Activated CD8-positive, alpha-beta T cell treated with anti-CD3 and anti-CD28 coated beads for 36 hours (primary cell): Measurements from ENCODE around the gene C2orf81. TPM values are rescaled to one million over a fixed set of nuclear protein-coding genes. Genes with fewer than 3 reads are reported as not detected.
"Not testable (repeated sequence)": the region's sequence is repeated elsewhere in the genome, so short reads cannot be mapped to it uniquely, and the experiment has no call there.

Experiments used
- ATAC-seq: fragments of 200-7000 bp; cut with Tn5 transposase; one replicate; pipeline ENCODE4 v1.10.0; 2021; ENCODE audit warnings: mild to moderate bottlenecking, moderate library complexity
- CTCF ChIA-PET: fragments of 350-600 bp; sonication (Branson Sonifier 250); formaldehyde crosslinking; loops from one replicate; lab custom pipeline; 2021; ENCODE audit warnings: antibody characterized with exemption; lab: Charles Lee
- POLR2A ChIA-PET: fragments of 350-600 bp; sonication (Branson Sonifier 250); formaldehyde crosslinking; loops from one replicate; lab custom pipeline; 2021; ENCODE audit warnings: antibody characterized with exemption; lab: Charles Lee
- DNase-seq: peaks from one replicate; pipeline ENCODE4 v3.0.0-alpha.2; 2020
- H3K27ac Mint-ChIP-seq: one replicate; pipeline ENCODE4 v1.8.0; 2021; ENCODE audit warnings: mild to moderate bottlenecking, mixed read lengths
- H3K27me3 Mint-ChIP-seq: one replicate; pipeline ENCODE4 v1.8.0; 2021; ENCODE audit warnings: mixed read lengths
- H3K36me3 Mint-ChIP-seq: one replicate; pipeline ENCODE4 v1.8.0; 2021; ENCODE audit warnings: low read depth, mixed read lengths
- H3K4me1 Mint-ChIP-seq: one replicate; pipeline ENCODE4 v1.8.0; 2021; ENCODE audit warnings: low read depth, mixed read lengths
- H3K4me3 Mint-ChIP-seq: one replicate; pipeline ENCODE4 v1.8.0; 2021; ENCODE audit warnings: mild to moderate bottlenecking, moderate library complexity, mixed read lengths
- H3K9me3 Mint-ChIP-seq: one replicate; pipeline ENCODE4 v1.8.0; 2021; ENCODE audit warnings: mixed read lengths
- intact Hi-C: fragments of 100-400 bp; cut with micrococcal nuclease; formaldehyde crosslinking; loops from one replicate; pipeline ENCODE4 v1.10.0; 2022
- total RNA-seq, 2 experiments: library from RNA; stranded (reverse); gene quantifications; one replicate each; pipeline ENCODE4 v1.2.3, GENCODE V29; 2021
- TF ChIP-seq, protein P1 (sequence below): fragments of 200-600 bp; IDR thresholded peaks from one replicate; pipeline ENCODE4 v1.8.0; 2022; ENCODE audit warnings: antibody characterized with exemption, mild to moderate bottlenecking

The C2orf81 gene
- 1 to 10 TPM; 2.6 to 3.9 TPM for total RNA-seq

DNA sequence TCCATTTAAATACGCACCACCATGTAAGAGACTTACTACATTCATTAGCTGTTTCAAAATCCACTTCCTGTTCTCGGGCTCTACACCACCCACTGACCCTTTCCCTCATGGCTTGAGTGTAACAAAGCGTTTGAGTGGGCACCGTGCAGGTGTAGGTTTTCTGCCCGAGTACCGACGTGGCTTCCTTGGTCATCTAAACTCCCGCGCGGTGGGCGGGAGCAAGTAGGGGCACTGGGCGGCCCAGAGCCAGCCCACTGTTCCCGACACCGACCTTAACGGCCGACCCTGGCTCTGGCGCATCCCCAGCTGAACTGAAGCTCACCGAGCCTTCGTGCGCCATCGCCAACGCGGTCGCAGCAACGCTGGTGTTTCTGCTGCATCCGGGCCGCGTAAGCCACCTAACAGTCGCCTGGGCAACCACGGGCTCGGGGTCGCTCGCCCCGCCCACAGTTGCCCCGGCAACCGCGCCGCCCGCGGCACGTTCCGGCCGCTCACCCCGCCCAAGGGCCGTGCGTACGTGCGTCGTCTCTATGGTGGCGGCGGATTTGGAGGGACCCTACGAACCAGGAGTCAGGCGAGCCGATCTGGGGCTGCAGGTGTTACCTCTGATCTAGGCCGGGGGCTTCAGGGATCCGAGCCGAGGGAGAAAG lies at the start of gene C2orf81, which contains the start of gene WDR54:
Gene C2orf81, minus strand, starts transcription at position 399 of the 650 bp plus-strand sequence. Its CDS starts 59 bp downstream, at position 340.
Gene WDR54, plus strand, starts transcription at position 510 of the 650 bp plus-strand sequence. CDS start 424 bp downstream, outside the sequence.
- Mint-ChIP-seq H3K27me3 (no peaks in the 10 kb centered on the region), H3K4me3 (peak within 1 kb of the TSS; percentile 97), H3K9me3 (no peaks in the 10 kb centered on the region), H3K27ac (peak within 1 kb of the TSS; percentile 97), H3K4me1 (peaks cover 18% of the 10 kb centered on the region), H3K36me3 (peaks cover 20% of the 10 kb centered on the region)
- TF ChIP-seq, protein P1, sequence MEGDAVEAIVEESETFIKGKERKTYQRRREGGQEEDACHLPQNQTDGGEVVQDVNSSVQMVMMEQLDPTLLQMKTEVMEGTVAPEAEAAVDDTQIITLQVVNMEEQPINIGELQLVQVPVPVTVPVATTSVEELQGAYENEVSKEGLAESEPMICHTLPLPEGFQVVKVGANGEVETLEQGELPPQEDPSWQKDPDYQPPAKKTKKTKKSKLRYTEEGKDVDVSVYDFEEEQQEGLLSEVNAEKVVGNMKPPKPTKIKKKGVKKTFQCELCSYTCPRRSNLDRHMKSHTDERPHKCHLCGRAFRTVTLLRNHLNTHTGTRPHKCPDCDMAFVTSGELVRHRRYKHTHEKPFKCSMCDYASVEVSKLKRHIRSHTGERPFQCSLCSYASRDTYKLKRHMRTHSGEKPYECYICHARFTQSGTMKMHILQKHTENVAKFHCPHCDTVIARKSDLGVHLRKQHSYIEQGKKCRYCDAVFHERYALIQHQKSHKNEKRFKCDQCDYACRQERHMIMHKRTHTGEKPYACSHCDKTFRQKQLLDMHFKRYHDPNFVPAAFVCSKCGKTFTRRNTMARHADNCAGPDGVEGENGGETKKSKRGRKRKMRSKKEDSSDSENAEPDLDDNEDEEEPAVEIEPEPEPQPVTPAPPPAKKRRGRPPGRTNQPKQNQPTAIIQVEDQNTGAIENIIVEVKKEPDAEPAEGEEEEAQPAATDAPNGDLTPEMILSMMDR, result no peak
- ATAC-seq (peak; percentile 94), DNase-seq (peak; percentile 97)
- POLR2A ChIA-PET, result interaction anchor here (0.6 to 2.9 kb wide), 11 partner anchors 10 to 686 kb away, joined by 3 to 25 read pairs (median 3); partner anchors contain the start of genes AUP1, INO80B, MRPL53 and WBP1
- intact Hi-C loops, result no loop called here
- CTCF ChIA-PET, result interaction anchor here (0.7 to 1.7 kb wide), 7 partner anchors 10 to 110 kb away, joined by 3 to 6 read pairs (median 3); no protein-coding TSS in a partner anchor

DNA sequence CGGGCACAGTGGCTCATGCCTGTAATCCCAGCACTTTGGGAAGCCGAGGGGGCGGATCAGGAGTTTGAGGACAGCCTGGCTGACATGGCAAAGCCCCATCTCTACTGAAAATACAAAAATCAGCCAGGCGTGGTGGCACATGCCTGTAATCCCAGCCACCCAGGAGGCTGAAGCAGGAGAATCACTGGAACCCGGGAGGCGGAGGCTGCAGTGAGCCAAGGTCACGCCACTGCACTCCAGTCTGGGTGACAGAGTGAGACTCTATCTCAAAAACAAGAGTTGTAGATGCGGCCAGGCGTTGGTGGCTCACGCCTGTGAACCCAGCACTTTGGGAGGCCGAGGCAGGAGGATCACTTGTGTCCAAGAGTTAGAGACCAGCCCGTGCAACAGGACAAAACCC lies 49.3 kb upstream of the C2orf81 start:
- H3K9me3 Mint-ChIP-seq, DNase-seq, ATAC-seq, intact Hi-C loops, H3K27me3 Mint-ChIP-seq: not testable (repeated sequence)
- CTCF ChIA-PET, result interaction anchor here (1.3 to 2.7 kb wide), 3 partner anchors 9 to 14 kb away, joined by 5 to 35 read pairs (median 8); partner anchors contain the start of genes CCDC142 and TTC31
- Mint-ChIP-seq H3K36me3 (peaks cover 22% of the 10 kb centered on the region), H3K4me3 (peak overlapping the region; percentile 58), H3K27ac (peak overlapping the region; percentile 76), H3K4me1 (peaks cover 19% of the 10 kb centered on the region)
- POLR2A ChIA-PET, result interaction anchor here (1.0 to 3.2 kb wide), 3 partner anchors 11 to 14 kb away, joined by 3 to 25 read pairs (median 4); partner anchors contain the start of gene WBP1

DNA sequence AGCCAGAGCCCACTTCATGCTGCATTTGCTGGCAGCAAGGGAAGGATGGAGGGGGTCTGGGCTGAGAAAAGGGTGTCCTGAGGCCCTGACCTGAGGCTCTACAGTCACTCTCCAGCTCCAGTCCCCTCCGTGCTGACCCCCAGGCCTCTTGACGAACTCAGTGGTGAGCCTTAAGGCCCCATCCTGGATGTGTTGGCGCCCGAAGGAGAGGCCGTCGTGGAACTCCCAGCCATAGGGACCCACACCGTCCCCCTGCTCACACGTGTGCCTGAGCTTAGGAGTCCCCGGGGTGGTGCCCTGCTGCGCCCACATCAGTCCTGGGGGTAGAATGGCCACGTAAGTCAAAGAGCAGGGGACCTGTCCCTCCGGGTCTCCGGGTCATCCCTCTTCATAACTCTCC lies 43.0 kb upstream of the C2orf81 start:
- ChIA-PET CTCF (interaction anchor here (1.0 to 2.4 kb wide), 3 partner anchors 9 to 18 kb away, joined by 4 to 9 read pairs (median 6); partner anchors contain the start of genes CCDC142, INO80B and TTC31), POLR2A (interaction anchor here (0.5 to 2.2 kb wide), 7 partner anchors 8 to 46 kb away, joined by 3 to 13 read pairs (median 6); partner anchors contain the start of genes CCDC142, INO80B, MRPL53 and TTC31)
- intact Hi-C loops, result no loop called here
- Mint-ChIP-seq H3K9me3 (no peaks in the 10 kb centered on the region), H3K4me3 (peak overlapping the region; percentile 99), H3K27ac (peak overlapping the region; percentile 83), H3K27me3 (no peaks in the 10 kb centered on the region), H3K4me1 (peaks cover 23% of the 10 kb centered on the region), H3K36me3 (peaks cover 11% of the 10 kb centered on the region)
- ATAC-seq (peak; percentile 6), DNase-seq (no peak)
- TF ChIP-seq, protein P1, result no peak

- Mint-ChIP-seq H3K4me3 (peak overlapping the region; percentile 63), H3K27me3 (no peaks in the 10 kb centered on the region), H3K9me3 (no peaks in the 10 kb centered on the region), H3K36me3 (peaks cover 11% of the 10 kb centered on the region), H3K4me1 (peaks cover 25% of the 10 kb centered on the region), H3K27ac (no peak overlapping the region)
- ChIA-PET POLR2A (interaction anchor here (1.1 kb wide), 1 partner anchor 10 kb away, joined by 3 read pairs; the partner anchor contains the start of gene MRPL53), CTCF (interaction anchor here (1.3 to 2.5 kb wide), 2 partner anchors 9 to 13 kb away, joined by 3 to 8 read pairs; partner anchors contain the start of gene MRPL53)
- ATAC-seq (no peak), DNase-seq (no peak)
- TF ChIP-seq, protein P1, result no peak
- intact Hi-C loops, result loop anchor here (2.0 kb wide), 1 partner anchor 14 kb away; no protein-coding TSS in a partner anchor
Measured at GRCh38 chr2:74462786-74463105, 41.3 kb upstream of the C2orf81 start.

- Mint-ChIP-seq H3K4me3 (no peak overlapping the region), H3K9me3 (no peaks in the 10 kb centered on the region), H3K36me3 (peaks cover 12% of the 10 kb centered on the region), H3K4me1 (peaks cover 26% of the 10 kb centered on the region), H3K27me3 (no peaks in the 10 kb centered on the region), H3K27ac (no peak overlapping the region)
- intact Hi-C loops, result loop anchor here (2.0 kb wide), 1 partner anchor 15 kb away; no protein-coding TSS in a partner anchor
- CTCF ChIA-PET, result interaction anchor here (0.7 to 2.5 kb wide), 5 partner anchors 10 to 70 kb away, joined by 3 to 8 read pairs (median 3); partner anchors contain the start of gene MRPL53
- DNase-seq (no peak), ATAC-seq (no peak)
- TF ChIP-seq, protein P1, result no peak
- POLR2A ChIA-PET, result interaction anchor here (0.8 to 1.1 kb wide), 3 partner anchors 9 to 11 kb away, joined by 3 to 5 read pairs (median 3); partner anchors contain the start of gene MRPL53
Measured at GRCh38 chr2:74462054-74462785, 40.8 kb upstream of the C2orf81 start.
